BJ (cell line): Measurements from ENCODE around the gene PRTFDC1. TPM values are rescaled to one million over a fixed set of nuclear protein-coding genes. Genes with fewer than 3 reads are reported as not detected.
"Not testable (repeated sequence)": the region's sequence is repeated elsewhere in the genome, so short reads cannot be mapped to it uniquely, and the experiment has no call there.

ENCODE experiments used
- CTCF ChIA-PET: fragments of 350-600 bp; formaldehyde crosslinking; extraction: SDS; loops from one replicate; lab custom pipeline; 2021; ENCODE audit warnings: antibody characterized with exemption, inconsistent platforms; lab: Yijun Ruan, JAX
- POLR2A ChIA-PET: fragments of 300-600 bp; sonication (Branson Sonifier 250); formaldehyde crosslinking; extraction: SDS; loops from one replicate; lab custom pipeline; 2021; ENCODE audit warnings: antibody characterized with exemption; lab: Charles Lee
- DNase-seq: peaks from one replicate; pipeline ENCODE4 v3.0.0-alpha.2; 2011; ENCODE audit warnings: low read depth
- H3K27me3 ChIP-seq: 2 replicates; pipeline ENCODE4 v1.6.0; 2011; ENCODE audit warnings: low read length; ENCODE audit not compliant: control insufficient read depth, insufficient read depth
- H3K36me3 ChIP-seq: 2 replicates; pipeline ENCODE4 v1.5.1; 2011; ENCODE audit warnings: low read length; ENCODE audit not compliant: control insufficient read depth, insufficient read depth
- H3K4me3 ChIP-seq: 2 replicates; pipeline ENCODE4 v1.5.1; 2011; ENCODE audit warnings: low read depth, mild to moderate bottlenecking, control low read depth, low read length
- polyA plus RNA-seq: library from polyadenylated mRNA; depleted of rRNA; stranded (reverse); fragments of >200 nt; gene quantifications from 2 replicates; pipeline ENCODE4 v1.2.3, GENCODE V29; 2011
- TF ChIP-seq, protein P1 (sequence below): IDR thresholded peaks from 2 replicates; pipeline ENCODE4 v1.5.1; 2011; ENCODE audit warnings: low read depth, mild to moderate bottlenecking, control low read depth, inconsistent platforms, low read length, moderate library complexity; ENCODE audit not compliant: insufficient read depth

The PRTFDC1 gene
- polyA plus RNA-seq, 1 experiment = 8.1 TPM

DNA sequence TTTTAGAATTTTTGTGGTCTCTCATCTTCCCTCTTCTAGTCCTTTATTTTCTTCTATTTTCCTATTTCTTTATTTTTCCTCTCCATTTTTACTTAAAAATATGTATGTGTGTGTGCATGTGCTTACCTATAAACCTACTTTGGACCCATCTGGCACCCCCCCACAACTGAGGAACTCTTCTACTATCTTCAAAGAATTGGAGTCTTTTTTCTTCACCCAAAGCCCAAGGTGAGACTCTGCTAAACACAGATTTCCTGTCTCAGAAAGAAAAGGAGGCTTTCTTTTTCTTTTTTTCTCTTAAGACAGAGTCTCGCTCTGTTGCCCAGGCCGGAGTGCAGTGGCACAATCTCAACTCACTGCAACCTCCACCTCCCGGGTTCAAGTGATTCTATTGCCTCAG lies 24.2 kb downstream of the PRTFDC1 start:
- Histone ChIP-seq H3K4me3 (no peak overlapping the region), H3K27me3 (no peaks in the 10 kb centered on the region), H3K36me3 (no peaks in the 10 kb centered on the region)
- TF ChIP-seq, protein P1, sequence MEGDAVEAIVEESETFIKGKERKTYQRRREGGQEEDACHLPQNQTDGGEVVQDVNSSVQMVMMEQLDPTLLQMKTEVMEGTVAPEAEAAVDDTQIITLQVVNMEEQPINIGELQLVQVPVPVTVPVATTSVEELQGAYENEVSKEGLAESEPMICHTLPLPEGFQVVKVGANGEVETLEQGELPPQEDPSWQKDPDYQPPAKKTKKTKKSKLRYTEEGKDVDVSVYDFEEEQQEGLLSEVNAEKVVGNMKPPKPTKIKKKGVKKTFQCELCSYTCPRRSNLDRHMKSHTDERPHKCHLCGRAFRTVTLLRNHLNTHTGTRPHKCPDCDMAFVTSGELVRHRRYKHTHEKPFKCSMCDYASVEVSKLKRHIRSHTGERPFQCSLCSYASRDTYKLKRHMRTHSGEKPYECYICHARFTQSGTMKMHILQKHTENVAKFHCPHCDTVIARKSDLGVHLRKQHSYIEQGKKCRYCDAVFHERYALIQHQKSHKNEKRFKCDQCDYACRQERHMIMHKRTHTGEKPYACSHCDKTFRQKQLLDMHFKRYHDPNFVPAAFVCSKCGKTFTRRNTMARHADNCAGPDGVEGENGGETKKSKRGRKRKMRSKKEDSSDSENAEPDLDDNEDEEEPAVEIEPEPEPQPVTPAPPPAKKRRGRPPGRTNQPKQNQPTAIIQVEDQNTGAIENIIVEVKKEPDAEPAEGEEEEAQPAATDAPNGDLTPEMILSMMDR = no peak
- DNase-seq = no peak
- POLR2A ChIA-PET = no interaction called here
- CTCF ChIA-PET = interaction anchor here (1.1 kb wide), 1 partner anchor 15 kb away, joined by 4 read pairs; no protein-coding TSS in a partner anchor

DNA sequence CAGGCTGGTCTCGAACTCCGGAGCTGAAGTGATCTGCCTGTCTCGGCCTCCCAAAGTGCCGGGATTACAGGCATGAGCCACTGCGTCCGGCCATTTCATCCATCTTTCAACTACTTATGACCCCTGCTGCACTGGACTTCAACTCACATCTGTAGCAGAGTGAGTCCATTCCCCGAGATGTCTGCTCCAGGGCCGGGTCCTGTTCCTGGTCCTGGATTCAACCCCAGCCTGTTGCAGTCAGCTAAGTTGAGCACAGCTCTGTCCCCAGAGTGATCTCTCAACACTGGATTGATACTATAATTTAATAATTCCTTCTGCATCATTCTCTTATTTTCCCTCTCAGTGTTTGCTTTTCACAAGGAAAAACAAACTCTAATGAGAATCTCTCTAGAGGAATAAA lies 25.8 kb downstream of the PRTFDC1 start:
- POLR2A ChIA-PET = no interaction called here
- H3K4me3 ChIP-seq = no peak overlapping the region
- no peaks in the 10 kb centered on the region for H3K27me3 ChIP-seq
- CTCF ChIA-PET = interaction anchor here (0.6 to 1.2 kb wide), 2 partner anchors 13 to 281 kb away, joined by 3 to 4 read pairs; no protein-coding TSS in a partner anchor
- no peak for DNase-seq
- TF ChIP-seq, protein P1 = no peak
- H3K36me3 ChIP-seq = no peaks in the 10 kb centered on the region

- CTCF ChIA-PET = no interaction called here
- Histone ChIP-seq H3K36me3 (no peaks in the 10 kb centered on the region), H3K27me3 (no peaks in the 10 kb centered on the region), H3K4me3 (no peak overlapping the region)
- POLR2A ChIA-PET = no interaction called here
- no peak for DNase-seq
- TF ChIP-seq, protein P1 = no peak
These were observed 26.6 kb downstream of the PRTFDC1 start for GRCh38 chr10:24925799-24926198.

DNA sequence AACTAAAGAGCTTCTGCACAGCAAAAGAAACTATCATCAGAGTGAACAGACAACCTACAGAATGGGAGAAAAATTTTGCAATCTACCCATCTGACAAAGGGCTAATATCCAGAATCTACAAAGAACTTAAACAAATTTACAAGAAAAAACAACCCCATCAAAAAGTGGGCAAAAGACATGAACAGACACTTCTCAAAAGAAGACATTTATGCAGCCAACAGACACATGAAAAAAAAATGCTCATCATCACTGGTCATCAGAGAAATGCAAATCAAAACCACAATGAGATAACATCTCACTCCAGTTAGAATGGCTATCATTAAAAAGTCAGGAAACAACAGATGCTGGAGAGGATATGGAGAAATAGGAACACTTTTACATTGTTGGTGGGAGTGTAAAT lies 27.9 kb downstream of the PRTFDC1 start:
- H3K36me3 ChIP-seq, CTCF ChIA-PET: not testable (repeated sequence)

DNA sequence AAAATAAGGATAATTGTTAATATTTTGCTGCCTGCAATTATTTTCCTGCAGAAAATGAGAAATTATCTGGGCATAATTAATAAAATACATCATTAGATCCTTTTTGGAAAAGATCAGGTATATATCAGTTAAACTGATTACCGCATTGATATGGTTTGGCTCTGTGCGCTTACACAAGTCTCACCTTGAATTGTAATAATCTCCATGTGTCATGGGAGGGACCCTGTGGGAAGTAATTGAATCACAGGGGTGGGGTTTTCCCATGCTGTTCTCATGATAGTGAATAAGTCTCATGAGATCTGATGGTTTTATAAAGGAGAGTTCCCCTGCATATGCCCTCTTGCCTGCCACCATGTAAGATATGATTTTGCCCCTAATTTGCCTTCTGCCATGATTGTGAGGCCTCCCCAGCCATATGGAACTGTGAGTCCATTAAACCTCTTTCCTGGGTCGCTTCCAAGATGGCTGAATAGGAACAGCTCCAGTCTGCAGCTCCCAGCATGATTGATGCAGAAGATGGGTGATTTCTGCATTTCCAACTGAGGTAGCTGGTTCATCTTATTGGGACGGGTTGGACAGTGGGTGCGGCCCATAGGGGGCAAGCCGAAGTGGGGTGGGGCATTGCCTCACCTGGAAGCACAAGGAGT lies 30.1 kb downstream of the PRTFDC1 start:
- H3K4me3 ChIP-seq, H3K36me3 ChIP-seq, H3K27me3 ChIP-seq, DNase-seq: not testable (repeated sequence)
- ChIA-PET POLR2A (interaction anchor here (0.5 to 0.6 kb wide), 4 partner anchors 10 to 1821 kb away, joined by 3 to 6 read pairs (median 4); no protein-coding TSS in a partner anchor), CTCF (interaction anchor here (1.2 kb wide), 1 partner anchor 159 kb away, joined by 3 read pairs; no protein-coding TSS in a partner anchor)

More for the DNA sequence above, 27.9 kb downstream of the PRTFDC1 start:
- H3K27me3 ChIP-seq, POLR2A ChIA-PET, DNase-seq, H3K4me3 ChIP-seq: not testable (repeated sequence)
